Bone marrow (tissue), 2 donors: ENCODE data around the gene SLC23A2.
A peak's percentile ranks its signal among the peaks of the same experiment; 100 is the strongest.

Experiments used
- DNase-seq, 2 donors: peaks; one replicate each; lab custom pipeline; 2025; lab: John Stamatoyannopoulos, UW

The SLC23A2 gene

GRCh38 chr20:4966826-4967751 lies 34.2 kb downstream of the SLC23A2 start:
- DNase-seq: no peak

- DNase-seq: no peak
Observed at GRCh38 chr20:4962241-4962855, 39.0 kb downstream of the SLC23A2 start.

GRCh38 chr20:4961746-4962145 lies 39.6 kb downstream of the SLC23A2 start:
- DNase-seq: no peak

- no peak for DNase-seq
Observed at GRCh38 chr20:4959592-4959991, 41.7 kb downstream of the SLC23A2 start.

GRCh38 chr20:4957939-4958362 lies 43.4 kb downstream of the SLC23A2 start:
- no peak for DNase-seq

GRCh38 chr20:4957187-4957586 lies 44.1 kb downstream of the SLC23A2 start:
- DNase-seq: no peak

GRCh38 chr20:4956200-4956810 lies 45.0 kb downstream of the SLC23A2 start:
- DNase-seq: peak in 1 of 2 donors; percentile 49

GRCh38 chr20:4953881-4954280 lies 47.4 kb downstream of the SLC23A2 start:
- no peak for DNase-seq

- DNase-seq: no peak
Observed at GRCh38 chr20:4952229-4952628, 49.1 kb downstream of the SLC23A2 start.

- DNase-seq: no peak
Observed at GRCh38 chr20:4951299-4951698, 50.0 kb downstream of the SLC23A2 start.

- no peak for DNase-seq
Observed at GRCh38 chr20:4950841-4951240, 50.5 kb downstream of the SLC23A2 start.

- DNase-seq: no peak
Observed at GRCh38 chr20:4950437-4950836, 50.9 kb downstream of the SLC23A2 start.

- no peak for DNase-seq
Observed at GRCh38 chr20:4949833-4950178, 51.5 kb downstream of the SLC23A2 start.

- DNase-seq: no peak
Observed at GRCh38 chr20:4947817-4948559, 53.3 kb downstream of the SLC23A2 start.

GRCh38 chr20:4946986-4947385 lies 54.3 kb downstream of the SLC23A2 start:
- no peak for DNase-seq

- no peak for DNase-seq
Observed at GRCh38 chr20:4946585-4946984, 54.7 kb downstream of the SLC23A2 start.

GRCh38 chr20:4944518-4945313 lies 56.6 kb downstream of the SLC23A2 start:
- DNase-seq: no peak

- no peak for DNase-seq
Observed at GRCh38 chr20:4942331-4942730, 59.0 kb downstream of the SLC23A2 start.

GRCh38 chr20:4937407-4938319 lies 63.6 kb downstream of the SLC23A2 start:
- DNase-seq: no peak

- DNase-seq: no peak
Observed at GRCh38 chr20:4936851-4937406, 64.4 kb downstream of the SLC23A2 start.
